ENCODE results near the gene SLC6A2. TPM values are rescaled to one million over a fixed set of nuclear protein-coding genes. Genes with fewer than 3 reads are reported as not detected.
"Not testable (repeated sequence)": the region's sequence is repeated elsewhere in the genome, so short reads cannot be mapped to it uniquely, and the experiment has no call there.

SLC6A2 gene
- not detected for total RNA-seq
- long read RNA-seq = 0 reads

DNA sequence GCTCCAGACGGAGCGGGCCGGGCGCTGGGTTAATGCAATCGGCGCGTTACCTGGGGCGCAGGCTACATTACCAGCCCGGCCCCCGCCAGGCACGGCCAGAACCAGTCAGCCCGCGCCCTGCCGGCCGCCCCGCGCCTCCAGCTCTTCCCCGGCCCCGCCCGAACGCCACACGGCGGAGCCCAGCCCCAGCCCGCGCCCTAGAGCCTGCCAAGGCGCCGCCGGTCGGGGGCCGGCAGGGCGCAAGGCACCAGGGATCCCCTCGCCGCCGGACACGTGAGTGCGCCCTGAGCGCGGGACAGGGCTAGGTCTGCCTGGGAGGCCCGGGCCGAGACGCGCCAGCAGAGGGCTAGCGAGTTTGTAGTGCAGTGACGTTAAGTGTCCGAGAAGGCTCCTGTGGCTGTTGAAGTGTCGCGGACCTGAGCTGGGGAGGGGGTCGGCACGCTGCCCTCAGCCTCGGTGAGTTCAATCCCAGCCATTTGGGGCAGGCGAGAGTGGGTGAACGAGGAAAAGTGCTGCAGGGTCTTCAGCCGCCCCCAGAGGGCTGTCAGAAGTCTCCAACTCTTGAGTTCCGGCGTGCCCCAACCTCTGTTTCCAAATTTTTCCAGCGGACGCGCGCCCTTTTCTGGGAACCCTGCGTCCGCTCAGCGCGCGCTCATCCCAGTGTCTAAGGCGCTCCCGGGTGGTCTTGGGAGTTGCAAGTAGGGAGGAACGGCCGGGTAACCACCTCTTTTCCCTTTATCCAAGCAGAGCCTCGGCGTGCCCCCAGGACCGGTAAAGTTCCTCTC lies at the start of gene SLC6A2:
TSS of gene SLC6A2 (plus strand) at position 92 of the 785 bp plus-strand sequence. CDS start 707 bp downstream, outside the sequence.
- ATAC-seq = peak; percentile 30 to 47
- DNase-seq = no peak
- intact Hi-C loops (cut with DNase I) = no loop called here

DNA sequence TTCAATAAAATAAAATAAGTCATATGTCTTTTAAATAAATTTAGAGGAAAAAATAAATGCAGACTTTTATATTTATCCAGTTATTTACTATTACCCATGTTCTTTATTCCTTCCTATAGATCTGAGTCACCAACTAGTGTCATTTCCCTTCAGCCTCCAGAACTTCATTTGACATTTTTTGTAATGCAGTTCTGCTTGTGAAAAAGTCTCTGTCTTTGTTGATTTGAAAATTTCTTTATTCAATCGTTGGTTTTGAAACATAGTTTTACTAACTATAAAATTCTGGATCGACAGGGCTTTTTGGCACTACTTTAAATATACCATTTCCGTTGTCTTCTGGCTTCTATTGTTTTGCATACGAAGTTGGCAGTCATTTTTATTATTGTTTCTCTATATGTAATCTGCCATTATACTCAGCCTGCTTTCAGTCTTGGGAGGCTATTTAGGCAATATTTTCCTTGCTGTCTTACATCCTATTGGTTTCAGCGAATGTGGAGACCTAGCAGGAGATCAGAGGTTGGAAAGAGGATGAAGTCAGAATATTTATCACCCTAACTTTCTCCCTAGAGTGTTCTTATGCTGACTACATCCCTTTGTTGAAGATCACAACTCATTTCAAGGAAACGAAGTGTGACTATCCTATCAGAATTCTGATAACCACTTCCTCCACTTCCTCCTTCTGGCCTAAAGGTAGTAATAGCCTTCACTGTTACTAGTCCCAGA lies 42.0 kb upstream of the SLC6A2 start:
- ATAC-seq (no peak), DNase-seq (no peak)
- intact Hi-C loops (cut with DNase I) = no loop called here

DNA sequence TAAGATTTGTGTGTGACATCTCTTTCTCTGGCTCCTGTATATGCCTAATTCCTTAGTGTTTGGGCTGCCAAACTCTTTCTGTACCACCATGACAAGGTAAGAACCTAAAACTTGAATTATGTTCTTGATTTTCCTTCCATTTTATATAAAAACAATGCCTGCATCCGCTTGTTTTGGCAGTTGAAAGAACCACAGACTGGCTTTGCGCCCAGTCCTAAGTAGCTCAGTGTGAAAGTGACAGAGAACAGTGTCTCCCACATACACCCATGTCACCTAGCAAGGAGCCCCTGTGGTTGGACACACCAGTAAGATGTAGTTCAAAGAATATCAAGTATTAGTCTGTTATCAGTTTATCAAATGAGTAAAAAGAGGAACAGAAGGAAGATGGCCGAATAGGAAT lies 40.7 kb upstream of the SLC6A2 start:
- intact Hi-C loops (cut with DNase I) = no loop called here
- no peak for DNase-seq
- no peak for ATAC-seq

DNA sequence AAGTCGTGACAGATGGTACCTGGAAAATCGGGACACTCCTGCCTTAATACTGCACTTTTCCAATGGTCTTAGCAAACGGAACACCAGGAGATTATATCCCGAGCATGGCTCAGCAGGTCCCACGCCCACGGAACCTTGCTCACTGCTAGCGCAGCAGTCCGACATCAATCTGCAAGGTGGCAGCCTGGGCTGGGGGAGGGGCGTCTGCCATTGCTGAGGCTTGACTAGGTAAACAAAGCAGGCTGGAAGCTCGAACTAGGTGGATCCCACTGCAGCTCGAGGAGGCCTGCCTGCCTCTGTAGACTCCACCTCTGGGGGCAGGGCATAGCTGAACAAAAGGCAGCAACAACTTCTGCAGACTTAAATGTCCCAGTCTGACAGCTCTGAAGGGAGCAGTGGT lies 40.1 kb upstream of the SLC6A2 start:
- ATAC-seq; DNase-seq; intact Hi-C loops (cut with DNase I): not testable (repeated sequence)

DNA sequence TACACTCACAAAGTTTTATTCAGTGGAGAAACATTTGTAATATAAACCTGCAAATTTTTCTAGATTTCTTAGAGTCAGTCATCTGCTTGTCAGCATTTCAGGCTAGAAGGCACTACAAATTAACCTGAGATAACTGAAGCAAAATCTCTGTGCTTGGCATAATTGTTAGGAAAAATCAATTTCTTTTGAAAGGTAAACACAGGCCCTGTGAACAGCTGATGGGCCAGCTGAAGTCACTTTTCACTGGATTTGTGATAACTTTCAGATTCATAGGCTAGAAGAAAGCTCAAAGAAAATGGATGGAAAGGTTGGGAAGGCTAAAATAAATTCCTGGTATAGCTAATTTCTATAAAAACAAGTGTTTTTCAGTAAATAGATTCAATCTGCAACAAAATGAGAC lies 34.0 kb upstream of the SLC6A2 start:
- ATAC-seq (no peak), DNase-seq (no peak)
- intact Hi-C loops (cut with DNase I) = no loop called here

DNA sequence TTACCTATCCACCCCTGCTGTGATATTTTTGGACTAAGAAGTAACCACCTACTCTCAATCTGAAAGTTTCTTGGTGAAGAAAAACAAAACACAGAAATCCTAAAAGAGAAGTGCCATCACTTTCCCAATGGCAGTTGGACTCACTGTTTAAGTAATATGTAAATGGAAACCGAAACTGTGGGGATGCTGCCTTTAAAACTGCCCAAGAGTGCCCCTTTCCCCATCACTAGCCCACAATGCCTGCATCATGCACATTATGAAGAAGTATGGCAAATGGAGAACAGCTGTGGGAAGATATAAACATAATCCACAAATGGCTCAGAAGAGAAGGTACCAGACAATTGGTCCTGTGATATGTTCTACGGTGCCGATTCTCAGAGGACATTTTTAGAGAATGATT lies 33.5 kb upstream of the SLC6A2 start:
- DNase-seq (no peak), ATAC-seq (no peak)
- intact Hi-C loops (cut with DNase I) = no loop called here

DNA sequence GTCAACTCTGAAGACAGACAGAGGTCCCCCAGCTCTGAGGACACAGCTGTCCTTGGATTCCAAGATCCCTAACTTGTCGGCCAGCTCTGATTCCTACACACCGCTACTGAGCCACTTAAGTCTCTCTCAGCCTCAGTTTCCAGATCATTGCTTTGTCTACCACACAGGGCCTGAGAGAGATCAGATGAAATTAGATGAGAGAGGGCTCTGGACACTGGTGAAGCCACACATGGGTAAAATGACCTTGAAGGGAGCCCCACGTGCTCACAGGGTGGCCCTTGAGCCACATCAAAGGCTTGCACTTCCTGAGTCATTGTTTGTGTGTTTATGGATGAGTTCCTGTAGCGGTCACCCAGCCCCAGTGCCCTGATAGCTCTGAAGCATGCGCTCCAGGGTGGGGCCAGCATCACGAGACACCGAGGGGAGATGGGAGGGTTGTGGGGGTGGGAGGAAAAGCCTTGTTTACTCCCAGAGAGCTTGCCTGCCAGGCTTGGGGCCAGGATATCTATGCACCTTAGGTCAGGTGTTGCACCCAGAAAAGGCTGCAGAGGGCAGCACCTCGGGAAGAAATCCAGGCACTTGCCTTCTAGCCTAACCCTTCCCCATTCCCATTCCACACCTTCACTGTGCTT lies 32.7 kb upstream of the SLC6A2 start:
- ATAC-seq (no peak), DNase-seq (no peak)
- intact Hi-C loops (cut with DNase I) = no loop called here

DNA sequence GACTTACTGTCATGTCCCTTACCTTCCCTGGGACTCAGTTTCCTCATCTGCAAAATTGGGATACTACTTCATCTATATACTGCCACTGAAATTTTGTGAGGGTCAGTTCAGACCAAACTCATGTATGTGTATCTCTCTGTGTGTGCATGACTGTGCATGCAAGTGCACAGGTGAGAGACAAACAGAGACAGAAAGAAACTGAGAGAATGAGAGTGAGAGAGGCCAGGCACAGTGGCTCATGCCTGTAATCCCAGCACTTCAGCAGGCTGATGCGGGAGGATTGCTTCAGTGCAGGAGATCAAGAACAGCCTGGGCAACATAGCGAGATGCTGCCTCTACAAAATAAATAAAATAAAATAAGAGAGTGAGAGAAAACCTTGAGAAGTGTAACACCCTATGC lies 32.1 kb upstream of the SLC6A2 start:
- no peak for DNase-seq
- intact Hi-C loops (cut with DNase I) = no loop called here
- no peak for ATAC-seq

DNA sequence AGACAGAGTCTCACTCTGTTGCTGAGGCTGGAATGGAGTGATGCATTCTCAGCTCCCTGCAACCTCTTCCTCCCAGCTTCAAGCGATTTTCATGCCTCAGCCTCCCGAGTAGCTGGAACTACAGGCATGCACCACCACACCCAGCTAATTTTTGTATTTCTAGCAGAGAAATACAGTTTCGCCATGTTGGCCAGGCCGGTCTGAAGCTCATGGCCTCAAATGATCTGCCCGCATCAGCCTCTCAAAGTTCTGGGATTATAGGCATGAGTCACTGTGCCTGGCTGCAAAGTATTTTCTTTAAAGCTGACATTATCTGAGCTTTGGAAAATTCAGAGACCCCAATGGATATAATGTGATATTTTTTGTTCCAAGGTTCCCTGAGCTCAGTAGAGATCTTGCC lies 31.1 kb upstream of the SLC6A2 start:
- ATAC-seq = no peak
- intact Hi-C loops (cut with DNase I) = no loop called here
- no peak for DNase-seq

DNA sequence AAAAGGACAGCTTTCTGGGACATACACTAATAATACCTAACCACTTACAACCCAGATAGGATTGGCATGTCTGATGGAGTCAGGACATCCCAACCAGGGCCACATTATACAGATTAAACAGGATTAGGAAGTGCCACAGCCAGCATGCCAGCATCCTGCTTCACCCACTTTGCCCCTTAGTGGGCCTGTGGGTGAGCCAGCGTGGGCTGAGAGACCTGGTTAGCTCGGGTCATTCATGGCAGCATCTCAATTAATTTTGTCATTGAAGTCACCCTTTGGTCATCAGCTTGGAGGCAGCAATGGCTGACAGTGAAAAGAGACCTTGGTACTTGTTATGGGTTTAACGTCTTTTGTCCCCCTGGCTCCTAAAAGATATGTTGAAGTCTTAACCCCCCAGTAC lies 29.9 kb upstream of the SLC6A2 start:
- intact Hi-C loops (cut with DNase I) = no loop called here
- DNase-seq (no peak), ATAC-seq (no peak)

DNA sequence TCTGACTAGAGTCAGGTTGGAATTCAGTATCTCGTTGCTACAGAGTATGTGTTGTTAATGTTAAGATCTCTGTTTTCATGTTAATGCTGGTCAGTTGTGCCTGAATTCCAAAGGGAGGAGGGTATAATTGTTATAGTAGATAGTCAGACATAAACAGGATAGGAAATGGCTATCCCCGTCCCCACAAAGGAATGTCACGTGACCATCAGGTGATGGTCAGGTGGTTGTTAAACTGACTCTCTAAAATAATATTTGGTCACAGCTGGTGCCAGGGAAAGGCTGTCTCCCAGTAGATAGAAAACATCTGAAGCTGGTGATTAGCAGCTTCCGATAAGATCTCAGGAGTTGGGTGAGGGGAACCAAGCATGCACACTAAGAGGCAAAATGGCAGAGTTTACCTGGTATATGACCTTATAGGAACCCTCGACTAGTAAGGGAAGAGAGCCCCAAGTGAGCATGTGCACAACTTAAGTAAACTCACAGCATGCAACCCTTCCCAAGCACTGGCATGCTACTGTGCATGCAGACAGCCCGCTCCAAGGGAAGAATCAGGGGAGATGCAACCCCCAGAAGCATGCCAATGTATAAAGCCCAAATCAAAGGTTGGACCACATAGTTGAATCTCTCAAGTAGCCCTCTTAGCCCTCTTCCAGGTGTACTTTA lies 27.4 kb upstream of the SLC6A2 start:
- DNase-seq = no peak
- no peak for ATAC-seq
- intact Hi-C loops (cut with DNase I) = no loop called here

DNA sequence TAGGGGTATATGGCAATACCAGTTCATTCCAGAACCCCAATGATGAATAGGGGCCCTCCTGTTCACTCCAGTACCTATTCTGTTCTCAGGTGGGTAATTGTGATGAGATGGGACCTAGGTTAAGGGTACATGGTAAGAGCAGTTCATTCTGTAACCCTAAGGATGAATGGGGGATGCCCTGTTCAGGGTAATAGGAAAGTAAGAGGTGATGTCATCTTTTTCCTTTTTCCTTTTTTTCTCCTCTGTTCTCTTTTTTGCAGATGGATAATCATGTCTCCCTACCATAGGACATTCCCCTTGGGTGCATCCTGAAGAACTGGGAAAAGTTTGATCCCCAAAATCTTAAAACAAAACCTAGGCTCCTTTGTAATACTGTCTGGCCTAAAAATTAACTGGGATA lies 25.0 kb upstream of the SLC6A2 start:
- intact Hi-C loops (cut with DNase I) = no loop called here
- DNase-seq = no peak
- ATAC-seq = no peak

DNA sequence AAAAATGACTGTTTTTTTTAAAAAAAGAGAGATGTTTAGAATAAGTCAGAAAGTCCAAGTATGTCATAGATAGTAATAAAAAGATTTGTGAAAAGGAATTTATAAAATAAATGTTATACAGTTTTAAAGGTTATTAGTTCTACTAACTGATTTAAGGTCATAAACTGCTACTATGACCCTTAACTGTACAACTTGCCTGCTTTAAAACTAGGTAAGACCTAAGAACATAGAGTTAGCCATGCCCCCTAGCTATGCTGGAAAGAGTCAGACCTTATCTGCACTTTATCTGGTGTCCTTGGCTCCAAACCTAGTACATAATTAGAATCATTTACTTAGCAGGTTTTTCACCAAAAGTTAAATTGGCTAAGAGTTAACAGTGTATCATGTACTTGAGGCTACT lies 23.5 kb upstream of the SLC6A2 start:
- intact Hi-C loops (cut with DNase I) = no loop called here
- ATAC-seq = no peak
- no peak for DNase-seq

DNA sequence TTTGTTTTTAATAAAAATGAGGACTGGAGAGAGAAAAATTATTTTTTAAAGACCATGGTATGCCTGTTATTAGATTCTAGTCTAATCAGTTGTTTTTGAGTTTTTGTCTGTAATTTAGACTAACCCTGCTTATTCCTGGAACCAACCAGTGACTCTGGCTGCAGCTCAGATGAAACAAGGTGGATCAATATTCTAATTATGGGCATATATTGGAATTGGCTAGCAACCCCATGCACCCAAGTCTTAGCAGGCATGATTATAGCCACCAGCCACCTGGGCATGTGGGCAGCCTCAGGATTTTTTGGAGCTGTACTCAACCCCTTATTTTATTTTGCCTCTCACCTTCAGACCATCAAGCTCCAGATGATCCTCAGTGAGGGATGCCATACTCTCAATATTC lies 21.6 kb upstream of the SLC6A2 start:
- no peak for ATAC-seq
- DNase-seq = no peak
- intact Hi-C loops (cut with DNase I) = no loop called here

DNA sequence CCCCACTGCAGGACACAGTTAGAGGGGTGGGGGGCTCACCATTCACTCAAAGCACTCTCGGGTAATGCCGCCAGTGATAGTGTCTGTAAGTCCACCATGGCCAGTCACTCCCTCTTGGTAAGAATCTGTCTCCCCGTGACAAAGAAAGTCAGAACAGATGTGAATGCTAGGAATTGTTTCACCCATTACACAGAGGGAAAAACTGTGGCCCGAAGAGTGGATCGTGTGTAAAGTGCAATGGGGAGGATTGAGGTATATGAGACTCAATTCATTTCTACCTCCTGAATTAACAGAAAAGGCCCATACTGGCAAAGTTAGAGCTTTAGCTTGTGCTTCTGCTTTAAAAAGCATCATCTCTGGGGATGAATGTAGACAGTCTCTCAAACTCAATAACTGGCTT lies 17.5 kb upstream of the SLC6A2 start:
- intact Hi-C loops (cut with DNase I) = no loop called here

DNA sequence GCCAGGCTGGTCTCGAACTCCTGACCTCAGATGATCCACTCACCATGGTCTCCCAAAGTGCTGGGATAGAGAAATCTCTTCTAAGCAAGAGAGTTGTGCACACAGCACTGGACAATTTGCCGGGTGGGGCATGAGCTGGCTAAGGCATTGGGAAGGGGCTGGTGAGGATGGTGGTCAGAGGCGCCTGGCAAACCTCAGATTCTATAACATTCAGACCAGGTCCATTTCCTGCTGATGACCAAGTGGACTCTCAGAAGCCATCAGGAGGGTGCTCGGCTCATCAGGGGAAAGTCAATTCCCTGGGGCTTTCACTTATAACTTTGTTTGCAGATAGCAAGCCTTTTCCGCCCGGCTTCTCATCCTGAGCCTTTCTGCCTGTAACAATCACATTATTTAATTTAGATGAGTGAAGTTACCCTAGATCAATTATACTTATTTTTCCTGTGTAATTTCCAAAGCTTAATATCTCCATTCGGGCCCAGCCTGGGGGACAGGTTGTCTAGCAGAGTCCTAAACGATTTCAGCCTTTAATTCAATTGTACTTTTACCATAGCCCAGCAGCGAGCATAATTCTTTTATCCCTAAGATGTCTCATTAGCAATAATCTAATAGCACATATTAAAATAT lies 15.0 kb upstream of the SLC6A2 start:
- ATAC-seq = no peak
- intact Hi-C loops (cut with DNase I) = no loop called here
- no peak for DNase-seq

More for the DNA sequence above, 17.5 kb upstream of the SLC6A2 start:
- ATAC-seq (no peak), DNase-seq (no peak)

DNA sequence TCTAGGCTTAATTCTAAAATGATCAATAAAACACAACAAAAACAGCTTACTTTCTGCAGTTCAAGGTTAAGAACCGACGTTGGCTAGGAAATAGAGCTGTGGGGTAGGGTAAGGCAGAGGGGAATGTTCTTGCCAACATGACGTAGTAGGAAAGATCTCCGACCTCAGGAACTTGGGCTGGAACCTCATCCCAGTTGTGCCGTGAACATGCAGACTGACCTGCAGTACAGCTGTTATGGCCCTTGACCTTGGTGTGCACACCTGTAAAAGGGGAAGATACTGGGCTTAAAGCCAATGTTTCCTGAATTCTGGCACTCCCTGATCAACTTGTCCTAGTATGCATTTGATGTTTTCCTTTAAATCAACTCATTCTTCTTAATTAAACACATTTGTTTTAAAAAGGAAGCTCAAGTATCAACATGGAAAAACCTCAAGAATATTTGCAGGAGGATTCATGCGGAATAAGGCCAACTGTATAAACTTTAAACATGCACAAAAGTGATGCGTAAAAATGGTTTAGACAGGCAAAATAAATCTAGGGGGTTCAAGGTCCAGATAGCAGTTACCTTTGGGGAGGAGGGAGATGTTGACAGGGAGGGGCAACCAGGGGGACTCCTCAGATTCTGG lies 14.2 kb upstream of the SLC6A2 start:
- intact Hi-C loops (cut with DNase I) = no loop called here
- no peak for DNase-seq
- ATAC-seq = no peak

DNA sequence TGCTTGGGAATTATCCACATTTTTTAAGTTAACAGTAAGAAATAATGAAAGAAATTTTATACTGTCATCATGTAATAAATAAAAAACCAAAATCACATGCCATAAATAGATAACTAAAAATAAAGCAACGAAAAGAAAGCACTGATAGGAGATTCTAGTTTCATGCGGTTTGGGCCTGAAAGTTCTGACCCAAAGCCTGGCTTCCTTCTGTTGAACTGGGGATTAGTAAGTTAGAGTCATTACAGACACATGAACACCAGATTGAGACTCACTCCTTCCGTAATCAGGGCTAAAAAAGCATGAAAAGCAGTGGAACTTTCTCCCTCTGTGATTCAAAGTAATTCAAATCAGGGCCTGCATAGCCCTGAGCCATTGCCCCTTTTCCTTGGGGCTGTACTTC lies 13.2 kb upstream of the SLC6A2 start:
- intact Hi-C loops (cut with DNase I) = no loop called here
- no peak for DNase-seq

More for the DNA sequence above, 13.2 kb upstream of the SLC6A2 start:
- ATAC-seq = no peak
